Body of pancreas (tissue), 4 donors: ENCODE data around the gene RNF17.

Experiments used
- POLR2A ChIP-seq, 3 donors: fragments of 450-650 bp; IDR thresholded peaks; one replicate each; pipeline ENCODE4 v1.6.1; 2016; ENCODE audit warnings: antibody characterized with exemption in 3 of 3, mild to moderate bottlenecking in 2 of 3
- TF ChIP-seq, protein P1 (sequence below), 7 experiments: fragments of 450-650 bp in 4 of 7; fragments of 200-600 bp in 3 of 7; sonication (generic) in 3 of 7; IDR thresholded peaks; one replicate each; pipeline ENCODE4 v1.5.1; 2016 to 2019; ENCODE audit warnings: antibody characterized with exemption in 7 of 7

DNA sequence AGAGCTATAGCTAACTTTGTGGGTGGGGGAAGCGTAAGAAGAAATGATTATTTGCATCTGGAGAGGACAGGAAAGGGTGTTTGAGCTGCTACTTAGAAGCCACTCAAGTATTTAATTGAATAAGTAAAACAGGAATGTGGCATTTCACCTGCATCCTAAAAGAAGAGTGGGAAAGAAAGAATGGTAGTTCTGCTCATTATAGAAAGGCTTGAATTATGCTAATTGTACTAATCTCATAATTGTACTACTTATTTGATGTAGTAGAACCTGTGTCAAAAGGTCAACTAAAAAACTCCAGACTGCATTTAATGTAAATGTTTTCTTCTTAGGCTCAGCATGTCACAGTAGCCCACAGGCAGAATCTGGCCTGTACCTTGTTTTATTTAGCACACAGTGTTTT lies 113.6 kb downstream of the RNF17 start:
- no peak for TF ChIP-seq POLR2A (IDR thresholded peaks at IDR 0.05)
- TF ChIP-seq, protein P1, sequence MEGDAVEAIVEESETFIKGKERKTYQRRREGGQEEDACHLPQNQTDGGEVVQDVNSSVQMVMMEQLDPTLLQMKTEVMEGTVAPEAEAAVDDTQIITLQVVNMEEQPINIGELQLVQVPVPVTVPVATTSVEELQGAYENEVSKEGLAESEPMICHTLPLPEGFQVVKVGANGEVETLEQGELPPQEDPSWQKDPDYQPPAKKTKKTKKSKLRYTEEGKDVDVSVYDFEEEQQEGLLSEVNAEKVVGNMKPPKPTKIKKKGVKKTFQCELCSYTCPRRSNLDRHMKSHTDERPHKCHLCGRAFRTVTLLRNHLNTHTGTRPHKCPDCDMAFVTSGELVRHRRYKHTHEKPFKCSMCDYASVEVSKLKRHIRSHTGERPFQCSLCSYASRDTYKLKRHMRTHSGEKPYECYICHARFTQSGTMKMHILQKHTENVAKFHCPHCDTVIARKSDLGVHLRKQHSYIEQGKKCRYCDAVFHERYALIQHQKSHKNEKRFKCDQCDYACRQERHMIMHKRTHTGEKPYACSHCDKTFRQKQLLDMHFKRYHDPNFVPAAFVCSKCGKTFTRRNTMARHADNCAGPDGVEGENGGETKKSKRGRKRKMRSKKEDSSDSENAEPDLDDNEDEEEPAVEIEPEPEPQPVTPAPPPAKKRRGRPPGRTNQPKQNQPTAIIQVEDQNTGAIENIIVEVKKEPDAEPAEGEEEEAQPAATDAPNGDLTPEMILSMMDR (IDR thresholded peaks at IDR 0.05) = no peak
